HG02840 (cell line): ENCODE measurements around the gene ADCY5.

Experiments
- ATAC-seq: cut with Tn5 transposase; IDR thresholded peaks from one replicate; pipeline ENCODE4 v1.9.1; 2021; ENCODE audit warnings: mild to moderate bottlenecking, moderate library complexity, moderate number of reproducible peaks; ENCODE audit not compliant: unreplicated experiment, low FRiP score

The ADCY5 gene

DNA sequence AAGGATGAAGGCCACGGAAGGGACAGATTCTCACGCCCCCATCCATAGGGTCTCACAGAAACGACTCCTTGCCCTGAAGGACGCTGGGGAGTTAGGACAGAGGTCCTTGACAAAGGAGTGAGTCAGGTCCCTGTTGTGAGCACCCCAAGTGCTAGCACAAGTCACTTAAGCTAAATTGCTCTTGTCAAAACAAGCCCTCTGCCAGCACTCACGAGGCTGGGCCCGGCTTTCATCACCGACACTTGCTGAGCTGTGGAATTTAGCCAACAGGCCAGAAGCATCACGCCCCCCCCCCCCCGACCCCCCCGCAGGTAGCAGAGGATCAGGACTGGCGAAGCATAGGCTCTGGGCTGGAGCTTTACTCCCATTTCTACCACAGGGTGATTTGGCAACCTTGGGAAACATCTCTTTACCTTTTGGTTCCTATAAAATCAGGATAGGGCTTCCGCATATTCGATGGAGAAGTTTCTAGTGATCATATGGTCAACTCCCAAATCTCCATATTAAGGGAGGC, 75.4 kb downstream of the ADCY5 start:
- ATAC-seq, result no peak

GRCh38 chr3:123372686-123373473, 76.0 kb downstream of the ADCY5 start:
- no peak for ATAC-seq

GRCh38 chr3:123371859-123372685, 76.8 kb downstream of the ADCY5 start:
- ATAC-seq, result no peak

DNA sequence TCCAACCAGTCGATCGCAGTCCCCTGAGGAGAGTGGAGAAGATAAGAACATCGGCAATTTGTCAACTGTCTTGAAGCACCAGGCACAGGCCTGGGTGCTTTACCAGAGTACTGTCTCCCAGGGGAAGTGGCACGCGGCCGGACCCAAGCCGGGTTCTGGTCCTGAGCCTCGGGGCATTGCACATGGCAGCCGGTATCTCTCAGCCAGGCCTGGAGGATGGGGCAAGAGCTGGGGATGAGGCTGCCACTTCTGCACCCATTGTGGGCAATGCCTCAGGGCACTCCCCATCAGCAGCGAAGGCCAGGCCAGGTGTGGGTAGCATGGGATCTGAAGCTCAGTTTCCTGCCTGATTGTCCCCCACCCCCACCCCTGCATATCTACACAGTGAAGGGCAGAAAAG, 77.5 kb downstream of the ADCY5 start:
- no peak for ATAC-seq

GRCh38 chr3:123370819-123371218, 78.1 kb downstream of the ADCY5 start:
- ATAC-seq, result no peak

GRCh38 chr3:123369085-123369484, 79.8 kb downstream of the ADCY5 start:
- ATAC-seq, result no peak

GRCh38 chr3:123367467-123368154, 81.3 kb downstream of the ADCY5 start:
- no peak for ATAC-seq

DNA sequence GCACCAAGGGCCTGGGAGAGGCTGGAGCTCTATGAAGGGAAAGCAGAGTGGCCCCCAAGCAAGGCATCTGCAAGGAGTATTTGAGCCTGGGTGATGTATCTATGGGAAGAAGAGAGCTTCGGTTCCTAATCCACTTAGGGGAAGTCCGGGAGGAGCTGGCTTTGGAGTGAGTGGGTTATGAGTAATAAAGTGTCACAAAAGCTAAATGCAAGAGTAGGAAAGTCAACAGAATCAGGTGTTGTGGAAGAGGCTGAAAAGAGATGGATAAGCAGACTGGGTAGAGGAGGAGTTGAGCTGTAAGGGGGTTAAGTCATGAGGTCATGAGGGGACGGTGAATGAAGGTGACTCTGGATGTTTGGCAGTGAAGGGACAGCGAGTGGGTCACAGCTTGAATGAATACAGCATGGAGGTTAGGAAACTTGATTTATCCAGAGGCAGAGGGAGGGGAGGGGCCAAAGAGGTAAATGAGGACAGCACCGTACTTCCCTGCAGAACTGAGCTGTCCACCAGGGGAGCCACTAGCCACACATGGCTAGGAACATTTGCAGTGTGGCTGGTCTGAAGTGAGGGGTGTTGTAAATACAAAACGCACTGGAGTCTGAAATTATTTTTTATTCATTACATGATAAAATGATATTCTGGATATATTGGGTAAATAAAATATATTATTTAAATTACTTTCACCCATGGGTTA, 83.3 kb downstream of the ADCY5 start:
- no peak for ATAC-seq

- no peak for ATAC-seq
These were observed 87.8 kb downstream of the ADCY5 start for GRCh38 chr3:123361071-123361470.

DNA sequence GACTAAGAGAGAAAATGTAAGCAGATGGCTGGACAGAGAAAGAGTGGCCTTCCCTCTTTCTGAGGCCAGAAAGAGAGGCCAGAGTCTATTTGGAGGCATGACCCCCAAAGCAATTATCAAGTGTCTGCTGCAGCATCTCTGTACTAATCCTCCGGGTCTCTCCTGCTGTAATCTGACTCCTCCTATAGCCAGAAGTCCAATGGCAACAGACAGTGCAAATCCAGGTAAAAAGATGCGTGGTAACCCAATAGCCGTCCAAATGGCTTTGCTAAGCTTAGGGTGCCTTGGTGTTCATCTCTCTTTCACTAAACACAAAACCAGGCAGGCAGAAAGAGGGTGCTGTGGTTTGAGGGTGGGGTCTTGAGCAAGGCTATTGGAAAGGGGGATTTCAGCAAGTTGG, 91.6 kb downstream of the ADCY5 start:
- no peak for ATAC-seq

DNA sequence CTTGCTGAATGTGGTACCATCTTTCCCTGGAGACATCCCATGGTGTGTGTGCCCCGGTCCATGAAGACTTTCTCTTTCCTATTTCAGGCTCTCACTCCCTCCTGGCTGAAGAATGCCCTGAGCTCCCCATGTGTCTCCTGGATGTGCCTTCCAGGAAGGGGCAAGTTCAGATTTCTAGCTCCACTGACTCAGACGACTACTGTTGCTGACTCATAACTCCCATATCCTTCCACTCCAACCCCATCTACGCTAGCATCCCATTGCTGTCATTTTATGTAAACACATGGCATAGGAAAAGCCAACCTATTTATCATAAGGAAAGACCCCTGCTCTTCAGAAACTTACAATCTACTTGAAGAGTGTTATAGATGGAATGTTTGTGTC, 95.0 kb downstream of the ADCY5 start:
- ATAC-seq, result no peak

GRCh38 chr3:123353227-123353849, 95.6 kb downstream of the ADCY5 start:
- no peak for ATAC-seq

GRCh38 chr3:123352134-123352554, 96.7 kb downstream of the ADCY5 start:
- ATAC-seq, result no peak

GRCh38 chr3:123351501-123351900, 97.4 kb downstream of the ADCY5 start:
- no peak for ATAC-seq

DNA sequence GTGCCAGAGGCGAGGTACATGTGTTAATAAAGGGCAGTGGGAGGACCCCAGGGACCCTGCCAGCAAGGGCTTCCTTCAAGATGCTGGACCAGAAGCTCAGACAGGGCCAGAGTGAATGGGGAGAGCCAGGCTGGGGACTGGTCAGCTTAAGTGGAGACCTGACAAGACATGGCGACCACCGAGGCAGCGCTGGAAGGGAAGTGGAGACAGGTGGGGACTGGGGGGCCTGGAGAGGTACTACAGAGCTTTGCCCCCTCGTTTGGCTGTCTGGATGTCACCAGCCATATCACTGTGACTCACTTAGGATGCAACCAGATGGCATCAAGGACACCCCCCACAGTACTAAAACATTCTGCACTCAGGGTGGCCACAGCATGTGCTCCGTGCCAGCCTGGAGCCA, 97.9 kb downstream of the ADCY5 start:
- ATAC-seq, result no peak

- no peak for ATAC-seq
These were observed 99.1 kb downstream of the ADCY5 start for GRCh38 chr3:123349566-123350435.

GRCh38 chr3:123349201-123349535, 99.7 kb downstream of the ADCY5 start:
- no peak for ATAC-seq

DNA sequence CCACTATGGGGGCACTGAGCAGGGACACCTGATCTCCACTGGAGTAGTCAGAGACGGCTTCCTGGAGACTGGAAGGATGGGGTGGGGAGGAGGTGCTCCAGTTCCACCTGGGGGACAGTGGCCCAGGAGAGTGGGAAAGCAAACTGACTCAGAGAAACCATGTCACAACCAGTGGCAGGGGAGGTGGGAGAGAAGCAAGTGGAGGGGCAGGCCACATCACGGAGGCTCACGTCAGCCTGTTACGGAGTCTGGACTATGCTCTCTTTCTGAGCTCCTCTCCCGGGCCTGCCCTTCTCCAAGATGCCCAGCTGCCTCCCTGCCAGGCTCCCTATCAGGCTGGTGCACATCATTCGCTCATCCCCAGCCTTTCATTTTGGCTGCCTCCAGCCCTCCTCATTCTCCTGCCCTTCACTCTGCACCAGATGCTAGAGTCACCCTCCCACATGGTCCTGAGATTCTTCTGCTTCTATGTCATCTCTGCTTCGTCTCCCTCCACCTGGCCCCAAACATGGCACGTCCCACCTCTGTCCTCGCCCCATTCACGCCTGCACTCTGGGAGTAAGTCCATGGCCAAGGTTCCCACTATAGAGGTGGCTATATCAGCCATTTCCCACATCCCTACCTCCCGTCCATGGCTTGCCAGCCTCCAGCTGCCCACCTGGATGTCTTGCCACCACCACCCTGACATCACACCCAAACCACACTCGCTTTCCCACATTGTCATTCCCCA, 100.3 kb downstream of the ADCY5 start:
- no peak for ATAC-seq
